Activated CD4-positive, alpha-beta memory T cell treated with anti-CD3 and anti-CD28 coated beads for 36 hours (primary cell): Measurements from ENCODE around the gene CCNL2. TPM values are rescaled to one million over a fixed set of nuclear protein-coding genes. Genes with fewer than 3 reads are reported as not detected.
"Not testable (repeated sequence)": the region's sequence is repeated elsewhere in the genome, so short reads cannot be mapped to it uniquely, and the experiment has no call there.

Source experiments
- CTCF ChIA-PET: fragments of 350-600 bp; sonication (Branson Sonifier 250); formaldehyde crosslinking; loops from one replicate; lab custom pipeline; 2021; ENCODE audit warnings: antibody characterized with exemption, inconsistent platforms; lab: Charles Lee
- POLR2A ChIA-PET: fragments of 350-600 bp; sonication (Branson Sonifier 250); formaldehyde crosslinking; loops from one replicate; lab custom pipeline; 2021; ENCODE audit warnings: antibody characterized with exemption; lab: Charles Lee
- DNase-seq: peaks from one replicate; pipeline ENCODE4 v3.0.0-alpha.2; 2020
- H3K27ac Mint-ChIP-seq: one replicate; pipeline ENCODE4 v1.8.0; 2021; ENCODE audit warnings: mixed read lengths
- H3K27me3 Mint-ChIP-seq: one replicate; pipeline ENCODE4 v1.8.0; 2021; ENCODE audit warnings: mixed read lengths
- H3K36me3 Mint-ChIP-seq: one replicate; pipeline ENCODE4 v1.8.0; 2021; ENCODE audit warnings: mixed read lengths
- H3K4me1 Mint-ChIP-seq: one replicate; pipeline ENCODE4 v1.8.0; 2021; ENCODE audit warnings: low read depth, mixed read lengths
- H3K4me3 Mint-ChIP-seq: one replicate; pipeline ENCODE4 v1.8.0; 2021; ENCODE audit warnings: mild to moderate bottlenecking, mixed read lengths
- H3K9me3 Mint-ChIP-seq: one replicate; pipeline ENCODE4 v1.8.0; 2021; ENCODE audit warnings: mixed read lengths
- intact Hi-C: fragments of 100-400 bp; cut with micrococcal nuclease; formaldehyde crosslinking; loops from one replicate; pipeline ENCODE4 v1.15.1; 2023
- total RNA-seq, 2 experiments: library from RNA; stranded (reverse); gene quantifications; one replicate each; pipeline ENCODE4 v1.2.3, GENCODE V29; 2021

The CCNL2 gene
- total RNA-seq, 2 experiments from 2014 or later, result 96.0 to 108 TPM

- peaks cover 20% of the 10 kb centered on the region for H3K4me1 Mint-ChIP-seq
Measured at GRCh38 chr1:1412311-1412902, 13.3 kb upstream of the CCNL2 start.

GRCh38 chr1:1411626-1412025 is 12.5 kb upstream of the CCNL2 start:
- intact Hi-C loops, result no loop called here
- Mint-ChIP-seq H3K4me3 (no peak overlapping the region), H3K27ac (no peak overlapping the region), H3K4me1 (peaks cover 21% of the 10 kb centered on the region), H3K36me3 (peaks cover 12% of the 10 kb centered on the region), H3K9me3 (peaks cover 3% of the 10 kb centered on the region), H3K27me3 (no peaks in the 10 kb centered on the region)
- POLR2A ChIA-PET, result no interaction called here
- CTCF ChIA-PET, result interaction anchor here (1.4 kb wide), 1 partner anchor 40 kb away, joined by 4 read pairs; no protein-coding TSS in a partner anchor
- no peak for DNase-seq

More at GRCh38 chr1:1412311-1412902, 13.3 kb upstream of the CCNL2 start:
- CTCF ChIA-PET, POLR2A ChIA-PET, H3K27me3 Mint-ChIP-seq, H3K4me3 Mint-ChIP-seq, intact Hi-C loops, H3K36me3 Mint-ChIP-seq, H3K9me3 Mint-ChIP-seq: not testable (repeated sequence)
- peak overlapping the region; percentile 63 for H3K27ac Mint-ChIP-seq
- peak; percentile 37 for DNase-seq

- DNase-seq, H3K27ac Mint-ChIP-seq, H3K4me3 Mint-ChIP-seq, intact Hi-C loops, H3K9me3 Mint-ChIP-seq, H3K27me3 Mint-ChIP-seq, POLR2A ChIA-PET: not testable (repeated sequence)
- CTCF ChIA-PET, result interaction anchor here (1.4 kb wide), 1 partner anchor 39 kb away, joined by 4 read pairs; no protein-coding TSS in a partner anchor
- Mint-ChIP-seq H3K36me3 (peaks cover 26% of the 10 kb centered on the region), H3K4me1 (peaks cover 35% of the 10 kb centered on the region)
Measured at GRCh38 chr1:1410238-1410637, 11.1 kb upstream of the CCNL2 start.

- Mint-ChIP-seq H3K4me3 (peak overlapping the region; percentile 93), H3K27ac (peak overlapping the region; percentile 85), H3K36me3 (peaks cover 42% of the 10 kb centered on the region), H3K9me3 (peaks cover 3% of the 10 kb centered on the region), H3K27me3 (no peaks in the 10 kb centered on the region), H3K4me1 (peaks cover 48% of the 10 kb centered on the region)
- POLR2A ChIA-PET, result interaction anchor here (0.6 to 1.6 kb wide), 8 partner anchors 9 to 208 kb away, joined by 3 to 17 read pairs (median 3); partner anchors contain the start of genes CCNL2, MIB2 and UBE2J2
- peak; percentile 46 for DNase-seq
- intact Hi-C loops, result loop anchor here (1.0 to 10.0 kb wide), 3 partner anchors 8 to 97 kb away; partner anchors contain the start of genes AURKAIP1 and CCNL2
- CTCF ChIA-PET, result interaction anchor here (0.9 to 1.9 kb wide), 4 partner anchors 9 to 34 kb away, joined by 3 to 11 read pairs (median 6); partner anchors contain the start of genes AURKAIP1 and CCNL2
Measured at GRCh38 chr1:1407636-1408318, 8.6 kb upstream of the CCNL2 start.

- peak; percentile 98 for DNase-seq
- ChIA-PET CTCF (interaction anchor here (1.6 to 1.9 kb wide), 3 partner anchors 8 to 34 kb away, joined by 5 to 11 read pairs (median 8); partner anchors contain the start of genes AURKAIP1 and CCNL2), POLR2A (interaction anchor here (0.6 to 1.6 kb wide), 8 partner anchors 8 to 209 kb away, joined by 3 to 17 read pairs (median 3); partner anchors contain the start of genes CCNL2, MIB2 and UBE2J2)
- H3K27ac Mint-ChIP-seq, result peak within 1 kb of the TSS; percentile 94
- H3K36me3 Mint-ChIP-seq, result peaks cover 47% of the 10 kb centered on the region
- H3K4me3 Mint-ChIP-seq, result peak within 1 kb of the TSS; percentile 93
- H3K27me3 Mint-ChIP-seq, result no peaks in the 10 kb centered on the region
- peaks cover 48% of the 10 kb centered on the region for H3K4me1 Mint-ChIP-seq
- peaks cover under 1% of the 10 kb centered on the region for H3K9me3 Mint-ChIP-seq
- intact Hi-C loops, result loop anchor here (1.0 to 10.0 kb wide), 3 partner anchors 8 to 98 kb away; partner anchors contain the start of genes AURKAIP1 and CCNL2
Measured at GRCh38 chr1:1406821-1407635, 7.9 kb upstream of the CCNL2 start, which contains the start of gene MRPL20. TSS of gene MRPL20 (minus strand) at chr1:1407293. CDS start at chr1:1407217, 76 bp downstream.

- peaks cover 52% of the 10 kb centered on the region for H3K4me1 Mint-ChIP-seq
- POLR2A ChIA-PET, result interaction anchor here (0.6 to 1.6 kb wide), 3 partner anchors 9 to 133 kb away, joined by 3 to 6 read pairs (median 3); partner anchors contain the start of gene UBE2J2
- CTCF ChIA-PET, result interaction anchor here (1.6 kb wide), 1 partner anchor 31 kb away, joined by 5 read pairs; the partner anchor contains the start of gene AURKAIP1
- no peaks in the 10 kb centered on the region for H3K9me3 Mint-ChIP-seq
- peaks cover 50% of the 10 kb centered on the region for H3K36me3 Mint-ChIP-seq
- intact Hi-C loops, result loop anchor here (2.0 to 10.0 kb wide), 2 partner anchors 31 to 99 kb away; partner anchors contain the start of gene AURKAIP1
- no peaks in the 10 kb centered on the region for H3K27me3 Mint-ChIP-seq
- peak overlapping the region; percentile 93 for H3K4me3 Mint-ChIP-seq
- peak overlapping the region; percentile 87 for H3K27ac Mint-ChIP-seq
- DNase-seq, result no peak
Measured at GRCh38 chr1:1406101-1406820, 7.1 kb upstream of the CCNL2 start.

GRCh38 chr1:1403653-1404052 is 4.5 kb upstream of the CCNL2 start:
- no peak overlapping the region for H3K4me3 Mint-ChIP-seq
- H3K36me3 Mint-ChIP-seq, result peaks cover 62% of the 10 kb centered on the region
- CTCF ChIA-PET, result no interaction called here
- no peaks in the 10 kb centered on the region for H3K27me3 Mint-ChIP-seq
- peaks cover 59% of the 10 kb centered on the region for H3K4me1 Mint-ChIP-seq
- POLR2A ChIA-PET, result no interaction called here
- H3K27ac Mint-ChIP-seq, result peak overlapping the region; percentile 58
- intact Hi-C loops, result loop anchor here (10.0 kb wide), 1 partner anchor 101 kb away; no protein-coding TSS in a partner anchor
- no peaks in the 10 kb centered on the region for H3K9me3 Mint-ChIP-seq
- no peak for DNase-seq

- CTCF ChIA-PET, result interaction anchor here (0.7 to 1.2 kb wide), 3 partner anchors 12 to 213 kb away, joined by 4 to 5 read pairs (median 5); no protein-coding TSS in a partner anchor
- Mint-ChIP-seq H3K27ac (peak overlapping the region; percentile 58), H3K4me1 (peaks cover 58% of the 10 kb centered on the region), H3K36me3 (peaks cover 68% of the 10 kb centered on the region)
- H3K4me3 Mint-ChIP-seq, POLR2A ChIA-PET, H3K27me3 Mint-ChIP-seq, DNase-seq, H3K9me3 Mint-ChIP-seq: not testable (repeated sequence)
- intact Hi-C loops, result loop anchor here (10.0 kb wide), 1 partner anchor 102 kb away; no protein-coding TSS in a partner anchor
Measured at GRCh38 chr1:1402901-1403392, 3.8 kb upstream of the CCNL2 start.

GRCh38 chr1:1402072-1402900 is 3.2 kb upstream of the CCNL2 start:
- Mint-ChIP-seq H3K27ac (peak overlapping the region; percentile 78), H3K4me3 (no peak overlapping the region), H3K36me3 (peaks cover 73% of the 10 kb centered on the region), H3K4me1 (peaks cover 65% of the 10 kb centered on the region), H3K27me3 (no peaks in the 10 kb centered on the region), H3K9me3 (no peaks in the 10 kb centered on the region)
- POLR2A ChIA-PET, result no interaction called here
- CTCF ChIA-PET, result interaction anchor here (0.7 to 1.2 kb wide), 4 partner anchors 11 to 214 kb away, joined by 3 to 5 read pairs (median 4); no protein-coding TSS in a partner anchor
- intact Hi-C loops, result loop anchor here (10.0 kb wide), 1 partner anchor 103 kb away; no protein-coding TSS in a partner anchor
- DNase-seq, result peak; percentile 61
